DND-41 (cell line): ENCODE measurements around the gene ACTN1.

Experiments used
- CTCF ChIP-seq: IDR thresholded peaks from 2 replicates; pipeline ENCODE4 v1.5.1; 2012; ENCODE audit warnings: borderline replicate concordance, low read length, moderate library complexity, mild to moderate bottlenecking; ENCODE audit not compliant: poor library complexity, severe bottlenecking; ENCODE audit errors: extremely low read depth
- EZH2 ChIP-seq: IDR thresholded peaks from 3 replicates; pipeline ENCODE4 v1.6.1; 2012; ENCODE audit warnings: borderline replicate concordance, low read depth, mild to moderate bottlenecking, moderate library complexity, low read length, inconsistent platforms; ENCODE audit not compliant: severe bottlenecking

GRCh38 chr14:68998062-68998461 is 19.0 kb upstream of the ACTN1 start:
- no peak for TF ChIP-seq CTCF
- TF ChIP-seq EZH2 = no peak
